ENCODE measurements around the gene ATP6V0E1.

Gene ATP6V0E1

DNA sequence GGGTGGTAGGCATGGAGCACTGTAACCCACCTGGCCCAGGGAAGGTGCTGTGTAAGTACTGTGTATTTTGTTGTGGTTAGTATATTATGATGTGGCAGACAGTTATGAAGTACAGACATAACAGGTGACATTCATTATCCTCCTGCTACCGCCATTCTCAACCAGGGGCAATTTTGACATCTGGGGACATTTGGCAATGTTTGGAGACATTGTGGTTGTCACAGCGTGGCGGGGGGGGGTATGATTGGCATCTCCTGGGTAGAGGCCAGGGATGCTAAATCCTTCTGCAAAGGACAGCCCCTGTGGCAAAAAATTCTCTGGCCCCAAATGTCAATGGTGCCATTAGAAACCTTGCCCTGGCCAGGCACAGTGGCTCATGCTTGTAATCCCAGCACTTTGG lies 34.1 kb upstream of the ATP6V0E1 start:
- TF ChIP-seq, protein P1, sequence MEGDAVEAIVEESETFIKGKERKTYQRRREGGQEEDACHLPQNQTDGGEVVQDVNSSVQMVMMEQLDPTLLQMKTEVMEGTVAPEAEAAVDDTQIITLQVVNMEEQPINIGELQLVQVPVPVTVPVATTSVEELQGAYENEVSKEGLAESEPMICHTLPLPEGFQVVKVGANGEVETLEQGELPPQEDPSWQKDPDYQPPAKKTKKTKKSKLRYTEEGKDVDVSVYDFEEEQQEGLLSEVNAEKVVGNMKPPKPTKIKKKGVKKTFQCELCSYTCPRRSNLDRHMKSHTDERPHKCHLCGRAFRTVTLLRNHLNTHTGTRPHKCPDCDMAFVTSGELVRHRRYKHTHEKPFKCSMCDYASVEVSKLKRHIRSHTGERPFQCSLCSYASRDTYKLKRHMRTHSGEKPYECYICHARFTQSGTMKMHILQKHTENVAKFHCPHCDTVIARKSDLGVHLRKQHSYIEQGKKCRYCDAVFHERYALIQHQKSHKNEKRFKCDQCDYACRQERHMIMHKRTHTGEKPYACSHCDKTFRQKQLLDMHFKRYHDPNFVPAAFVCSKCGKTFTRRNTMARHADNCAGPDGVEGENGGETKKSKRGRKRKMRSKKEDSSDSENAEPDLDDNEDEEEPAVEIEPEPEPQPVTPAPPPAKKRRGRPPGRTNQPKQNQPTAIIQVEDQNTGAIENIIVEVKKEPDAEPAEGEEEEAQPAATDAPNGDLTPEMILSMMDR (IDR thresholded peaks at IDR 0.05; ENCODE audit: low read depth, low read length), result no peak

DNA sequence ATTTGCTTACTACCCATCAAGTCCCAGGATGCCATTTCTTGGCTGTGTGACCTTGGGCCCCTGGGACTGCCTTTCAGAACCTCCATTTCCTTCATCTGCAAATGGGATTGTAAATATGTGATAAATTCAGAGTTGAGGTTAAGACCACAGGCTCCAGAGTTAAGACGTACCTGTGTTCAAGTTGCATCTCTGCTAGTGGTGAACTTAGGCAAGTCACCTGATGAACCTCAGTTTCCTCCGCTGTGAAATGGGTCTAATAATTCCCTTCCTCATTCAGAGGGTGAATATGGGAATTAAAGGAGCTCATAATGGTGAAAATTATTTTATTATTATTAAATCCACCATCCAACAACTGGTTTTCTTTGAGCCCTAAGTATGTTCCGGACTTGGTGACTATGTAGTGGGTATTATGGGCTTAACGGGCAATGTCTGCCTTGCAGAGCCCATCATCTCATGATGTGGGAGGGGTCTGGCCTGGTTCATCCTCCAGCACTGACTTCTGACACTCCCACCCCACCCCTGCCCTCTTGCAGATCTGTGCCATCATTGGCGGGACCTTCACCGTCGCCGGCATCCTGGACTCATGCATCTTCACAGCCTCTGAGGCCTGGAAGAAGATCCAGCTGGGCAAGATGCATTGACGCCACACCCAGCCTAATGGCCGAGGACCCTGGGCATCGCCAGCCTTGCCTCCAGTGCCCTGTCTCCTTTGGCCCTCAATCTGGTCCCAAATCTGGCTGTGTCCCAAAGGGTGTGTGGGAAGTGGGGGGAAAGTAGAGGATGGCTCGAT lies 33.2 kb upstream of the ATP6V0E1 start:
- TF ChIP-seq, protein P1 (IDR thresholded peaks at IDR 0.05; ENCODE audit: low read depth, low read length), result no peak

More for the DNA sequence above, 34.1 kb upstream of the ATP6V0E1 start:
- no peak for DNase-seq (ENCODE audit: extremely low read depth, low read depth)

GRCh38 chr5:172951371-172952033 lies 32.1 kb upstream of the ATP6V0E1 start:
- TF ChIP-seq, protein P1 (IDR thresholded peaks at IDR 0.05; ENCODE audit: low read depth, low read length), result no peak
- no peak for DNase-seq (ENCODE audit: extremely low read depth, low read depth)

More for the DNA sequence above, 33.2 kb upstream of the ATP6V0E1 start:
- no peak for DNase-seq (ENCODE audit: extremely low read depth, low read depth)

- TF ChIP-seq, protein P1 (IDR thresholded peaks at IDR 0.05; ENCODE audit: low read depth, low read length), result no peak
- no peak for DNase-seq (ENCODE audit: extremely low read depth, low read depth)
These were observed 31.5 kb upstream of the ATP6V0E1 start for GRCh38 chr5:172952034-172952511.

DNA sequence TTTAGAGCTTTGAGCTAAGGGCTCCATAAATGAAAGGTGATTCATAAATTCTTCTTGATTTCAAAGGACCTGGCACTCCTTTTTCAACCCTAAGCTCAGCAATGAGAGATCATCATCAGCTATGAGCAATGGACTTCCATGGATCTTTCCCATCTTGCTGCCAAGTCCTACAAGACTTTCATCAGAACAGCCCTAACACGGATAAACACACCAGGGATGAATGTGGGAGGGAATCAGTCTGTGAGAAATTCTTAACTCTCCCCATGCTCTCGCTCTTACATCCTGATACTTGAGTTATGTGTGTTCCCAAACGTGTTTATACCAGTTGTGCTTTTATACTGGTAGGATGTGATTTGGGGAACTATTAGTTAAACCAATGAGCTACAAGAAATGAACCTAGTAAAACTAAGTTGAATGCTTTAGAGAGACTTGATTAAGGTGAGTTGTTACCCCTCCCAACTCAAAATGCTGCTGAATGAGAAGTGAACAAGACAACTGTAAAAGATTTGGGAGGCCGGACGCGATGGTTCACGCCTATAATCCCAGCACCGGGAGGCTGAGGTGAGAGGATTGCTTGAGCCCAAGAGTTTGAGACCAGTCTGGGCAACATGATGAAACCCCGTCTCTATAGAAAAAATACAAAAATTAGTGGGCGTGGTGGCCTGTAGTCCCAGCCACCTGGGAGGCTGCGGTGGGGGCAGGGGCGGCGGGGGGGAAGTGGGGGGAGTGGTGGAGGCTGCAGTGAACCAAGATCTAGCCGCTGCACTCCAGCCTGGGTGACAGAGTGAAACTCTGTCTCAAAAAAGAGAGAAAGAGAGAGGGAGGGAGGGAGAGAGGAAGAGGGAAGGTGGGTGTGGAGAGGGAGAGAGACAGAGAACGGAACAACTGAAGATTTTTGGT lies 29.5 kb upstream of the ATP6V0E1 start:
- DNase-seq (ENCODE audit: extremely low read depth, low read depth), result peak; percentile 73
- TF ChIP-seq, protein P1 (IDR thresholded peaks at IDR 0.05; ENCODE audit: low read depth, low read length), result no peak

GRCh38 chr5:172954751-172955159 lies 28.8 kb upstream of the ATP6V0E1 start:
- TF ChIP-seq, protein P1 (IDR thresholded peaks at IDR 0.05; ENCODE audit: low read depth, low read length), result no peak
- DNase-seq (ENCODE audit: extremely low read depth, low read depth), result no peak
